ENCODE measurements around the gene AMFR.

AMFR gene

GRCh38 chr16:56399486-56399885 lies 25.9 kb downstream of the AMFR start:
- Histone ChIP-seq H3K4me3 (ENCODE audit: low read depth, low read length) (no peak overlapping the region), H3K9me3 (ENCODE audit: control insufficient read depth, insufficient read depth, low read depth, low read length) (no peaks in the 10 kb centered on the region), H3K36me3 (ENCODE audit: control insufficient read depth in 2 of 2, insufficient read depth in 1 of 2, low read length in 2 of 2) (peaks cover 23 to 58% of the 10 kb centered on the region in 2 experiments; a peak in 2 of 3 replicates), H3K27ac (ENCODE audit: extremely low read depth, low read depth, low read length) (no peak overlapping the region), H3K4me1 (ENCODE audit: control insufficient read depth, insufficient read depth, low read length) (no peaks in the 10 kb centered on the region)
- TF ChIP-seq ZNF529 (tag by site-specific recombination; IDR thresholded peaks at IDR 0.05; ENCODE audit: insufficient replicate concordance) (no peak), ZNF518A (tag by site-specific recombination; conservative IDR thresholded peaks at IDR 0.05; ENCODE audit: low read depth) (no peak), HOXC10 (CRISPR knock-in tag; IDR thresholded peaks at IDR 0.05) (no peak), EGR2 (tag by site-specific recombination; IDR thresholded peaks at IDR 0.05; ENCODE audit: low read depth) (no peak), ZNF248 (tag by site-specific recombination; IDR thresholded peaks at IDR 0.05) (no peak), ZNF223 (tag by site-specific recombination; IDR thresholded peaks at IDR 0.05) (no peak), ZNF37A (tag by site-specific recombination; IDR thresholded peaks at IDR 0.05) (no peak), SP3 (tag by site-specific recombination; IDR thresholded peaks at IDR 0.05) (no peak), ATF2 (tag by site-specific recombination; IDR thresholded peaks at IDR 0.05; ENCODE audit: low read depth) (no peak), ZBTB21 (tag by site-specific recombination; IDR thresholded peaks at IDR 0.05) (no peak), ZNF350 (tag by site-specific recombination; IDR thresholded peaks at IDR 0.05) (no peak), ZNF2 (tag by site-specific recombination; IDR thresholded peaks at IDR 0.05) (no peak), PRDM1 (tag by site-specific recombination; IDR thresholded peaks at IDR 0.05) (no peak), ZNF362 (tag by site-specific recombination; IDR thresholded peaks at IDR 0.05) (no peak), ZFP37 (tag by site-specific recombination; IDR thresholded peaks at IDR 0.05) (no peak), ZNF280D (tag by site-specific recombination; IDR thresholded peaks at IDR 0.05) (no peak), ZNF266 (tag by site-specific recombination; IDR thresholded peaks at IDR 0.05; ENCODE audit: low read depth) (no peak), ZNF433 (tag by site-specific recombination; IDR thresholded peaks at IDR 0.05; ENCODE audit: low read depth) (no peak), ZFP41 (tag by site-specific recombination; IDR thresholded peaks at IDR 0.05; ENCODE audit: borderline replicate concordance) (no peak)
- POLR2A ChIA-PET: interaction anchor here (0.7 kb wide), 1 partner anchor 197 kb away, joined by 3 read pairs; no protein-coding TSS in a partner anchor
- CTCF ChIA-PET: no interaction called here
